GM12878 (cell line): ENCODE data around the gene OR1L8. TPM values are rescaled to one million over a fixed set of nuclear protein-coding genes. Genes with fewer than 3 reads are reported as not detected.

ENCODE experiments used
- BRCA1 ChIP-seq: IDR thresholded peaks from 2 replicates; pipeline ENCODE4 v1.6.1; 2011; ENCODE audit warnings: low read depth, low read length, improper control_type of control experiment
- KDM1A ChIP-seq: fragments of 200-600 bp; sonication (generic); IDR thresholded peaks from 2 replicates; pipeline ENCODE4 v1.6.1; 2016; ENCODE audit warnings: borderline replicate concordance
- SMAD1 ChIP-seq: fragments of 450-650 bp; IDR thresholded peaks from 2 replicates; pipeline ENCODE4 v1.6.1; 2018; ENCODE audit warnings: mild to moderate bottlenecking, low read depth; ENCODE audit not compliant: partially characterized antibody
- SMAD5 ChIP-seq: IDR thresholded peaks from 2 replicates; pipeline ENCODE4 v1.6.1; 2016; ENCODE audit warnings: antibody characterized with exemption, low read depth
- polyA plus RNA-seq, 11 experiments: library from polyadenylated mRNA; depleted of rRNA in 4 of 11; unstranded in 6 of 11; stranded (reverse) in 5 of 11; fragments of >200 nt; fragmentation: Nextera tagmentation in 4 of 11; fragmentation: Illumina TruSeq in 1 of 11; extraction: Ambion mirVana in 4 of 11; extraction: Trizol in 1 of 11; gene quantifications; 1 replicate in 1 of 11; 2 replicates in 10 of 11; pipeline versions ENCODE4 v1.2.1 to v1.2.3, GENCODE V29; 2011 to 2016; ENCODE audit warnings: inconsistent platforms in 2 of 11, missing spikeins in 2 of 11, low read depth in 1 of 11
- total RNA-seq, 4 experiments: library from RNA; depleted of rRNA in 3 of 4; stranded (reverse); fragments of >200 nt in 3 of 4; fragmentation: Illumina TruSeq in 1 of 4; extraction: Trizol in 1 of 4; gene quantifications; 2 replicates each; pipeline versions ENCODE4 v1.2.1 to v1.2.3, GENCODE V29; 2013 to 2021
- TF ChIP-seq, protein P1 (sequence below): fragments of 450-650 bp; IDR thresholded peaks from 2 replicates; pipeline ENCODE4 v1.6.1; 2016; ENCODE audit warnings: mild to moderate bottlenecking, moderate library complexity, borderline replicate concordance
- TF ChIP-seq, protein P2 (sequence below): fragments of 450-650 bp; IDR thresholded peaks from 2 replicates; pipeline ENCODE4 v1.6.1; 2017; ENCODE audit warnings: mild to moderate bottlenecking, low read depth, inconsistent platforms; ENCODE audit not compliant: poor library complexity, severe bottlenecking
- TF ChIP-seq, protein P3 (sequence below): IDR thresholded peaks from 2 replicates; pipeline ENCODE4 v1.6.1; 2011; ENCODE audit warnings: mild to moderate bottlenecking, low read depth, low read length, moderate library complexity; ENCODE audit not compliant: insufficient replicate concordance

OR1L8 gene
- total and polyA plus RNA-seq, 10 of the 15 experiments (the other 5 are each of a cell fraction or from before 2014, with no cell fraction given), result not detected

DNA sequence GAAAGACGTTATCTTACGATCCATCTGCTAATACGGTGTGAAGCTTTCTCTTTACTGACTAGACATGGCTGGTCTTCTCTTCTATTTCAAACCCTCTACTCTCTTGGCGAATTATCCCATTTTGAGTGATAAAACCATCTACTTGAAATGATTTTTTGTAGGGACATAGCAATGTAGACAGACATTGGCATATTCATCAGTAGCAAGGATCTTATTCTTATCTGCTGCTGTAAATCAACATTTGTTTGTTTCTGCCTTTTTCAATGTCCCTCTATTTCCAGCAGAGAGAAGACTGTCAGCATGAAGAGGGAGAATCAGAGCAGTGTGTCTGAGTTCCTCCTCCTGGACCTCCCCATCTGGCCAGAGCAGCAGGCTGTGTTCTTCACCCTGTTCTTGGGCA is 64.3 kb downstream of the OR1L8 start, which contains the start of gene OR1J4 (continued):
- TF ChIP-seq, protein P1, sequence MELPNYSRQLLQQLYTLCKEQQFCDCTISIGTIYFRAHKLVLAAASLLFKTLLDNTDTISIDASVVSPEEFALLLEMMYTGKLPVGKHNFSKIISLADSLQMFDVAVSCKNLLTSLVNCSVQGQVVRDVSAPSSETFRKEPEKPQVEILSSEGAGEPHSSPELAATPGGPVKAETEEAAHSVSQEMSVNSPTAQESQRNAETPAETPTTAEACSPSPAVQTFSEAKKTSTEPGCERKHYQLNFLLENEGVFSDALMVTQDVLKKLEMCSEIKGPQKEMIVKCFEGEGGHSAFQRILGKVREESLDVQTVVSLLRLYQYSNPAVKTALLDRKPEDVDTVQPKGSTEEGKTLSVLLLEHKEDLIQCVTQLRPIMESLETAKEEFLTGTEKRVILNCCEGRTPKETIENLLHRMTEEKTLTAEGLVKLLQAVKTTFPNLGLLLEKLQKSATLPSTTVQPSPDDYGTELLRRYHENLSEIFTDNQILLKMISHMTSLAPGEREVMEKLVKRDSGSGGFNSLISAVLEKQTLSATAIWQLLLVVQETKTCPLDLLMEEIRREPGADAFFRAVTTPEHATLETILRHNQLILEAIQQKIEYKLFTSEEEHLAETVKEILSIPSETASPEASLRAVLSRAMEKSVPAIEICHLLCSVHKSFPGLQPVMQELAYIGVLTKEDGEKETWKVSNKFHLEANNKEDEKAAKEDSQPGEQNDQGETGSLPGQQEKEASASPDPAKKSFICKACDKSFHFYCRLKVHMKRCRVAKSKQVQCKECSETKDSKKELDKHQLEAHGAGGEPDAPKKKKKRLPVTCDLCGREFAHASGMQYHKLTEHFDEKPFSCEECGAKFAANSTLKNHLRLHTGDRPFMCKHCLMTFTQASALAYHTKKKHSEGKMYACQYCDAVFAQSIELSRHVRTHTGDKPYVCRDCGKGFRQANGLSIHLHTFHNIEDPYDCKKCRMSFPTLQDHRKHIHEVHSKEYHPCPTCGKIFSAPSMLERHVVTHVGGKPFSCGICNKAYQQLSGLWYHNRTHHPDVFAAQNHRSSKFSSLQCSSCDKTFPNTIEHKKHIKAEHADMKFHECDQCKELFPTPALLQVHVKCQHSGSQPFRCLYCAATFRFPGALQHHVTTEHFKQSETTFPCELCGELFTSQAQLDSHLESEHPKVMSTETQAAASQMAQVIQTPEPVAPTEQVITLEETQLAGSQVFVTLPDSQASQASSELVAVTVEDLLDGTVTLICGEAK, result no peak
- TF ChIP-seq SMAD5 (no peak), KDM1A (no peak), BRCA1 (no peak), SMAD1 (no peak)
- TF ChIP-seq, protein P2, sequence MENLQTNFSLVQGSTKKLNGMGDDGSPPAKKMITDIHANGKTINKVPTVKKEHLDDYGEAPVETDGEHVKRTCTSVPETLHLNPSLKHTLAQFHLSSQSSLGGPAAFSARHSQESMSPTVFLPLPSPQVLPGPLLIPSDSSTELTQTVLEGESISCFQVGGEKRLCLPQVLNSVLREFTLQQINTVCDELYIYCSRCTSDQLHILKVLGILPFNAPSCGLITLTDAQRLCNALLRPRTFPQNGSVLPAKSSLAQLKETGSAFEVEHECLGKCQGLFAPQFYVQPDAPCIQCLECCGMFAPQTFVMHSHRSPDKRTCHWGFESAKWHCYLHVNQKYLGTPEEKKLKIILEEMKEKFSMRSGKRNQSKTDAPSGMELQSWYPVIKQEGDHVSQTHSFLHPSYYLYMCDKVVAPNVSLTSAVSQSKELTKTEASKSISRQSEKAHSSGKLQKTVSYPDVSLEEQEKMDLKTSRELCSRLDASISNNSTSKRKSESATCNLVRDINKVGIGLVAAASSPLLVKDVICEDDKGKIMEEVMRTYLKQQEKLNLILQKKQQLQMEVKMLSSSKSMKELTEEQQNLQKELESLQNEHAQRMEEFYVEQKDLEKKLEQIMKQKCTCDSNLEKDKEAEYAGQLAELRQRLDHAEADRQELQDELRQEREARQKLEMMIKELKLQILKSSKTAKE, result no peak
- TF ChIP-seq, protein P3, sequence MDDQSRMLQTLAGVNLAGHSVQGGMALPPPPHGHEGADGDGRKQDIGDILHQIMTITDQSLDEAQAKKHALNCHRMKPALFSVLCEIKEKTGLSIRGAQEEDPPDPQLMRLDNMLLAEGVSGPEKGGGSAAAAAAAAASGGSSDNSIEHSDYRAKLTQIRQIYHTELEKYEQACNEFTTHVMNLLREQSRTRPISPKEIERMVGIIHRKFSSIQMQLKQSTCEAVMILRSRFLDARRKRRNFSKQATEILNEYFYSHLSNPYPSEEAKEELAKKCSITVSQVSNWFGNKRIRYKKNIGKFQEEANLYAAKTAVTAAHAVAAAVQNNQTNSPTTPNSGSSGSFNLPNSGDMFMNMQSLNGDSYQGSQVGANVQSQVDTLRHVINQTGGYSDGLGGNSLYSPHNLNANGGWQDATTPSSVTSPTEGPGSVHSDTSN, result no peak
- TF ChIP-seq, all 136 proteins: peak for 0
